ENCODE measurements around the gene SPPL3. TPM values are rescaled to one million over a fixed set of nuclear protein-coding genes. Genes with fewer than 3 reads are reported as not detected.
A peak's percentile ranks its signal among the peaks of the same experiment; 100 is the strongest.

The SPPL3 gene
- total RNA-seq, 1 donor from 2014 or later = 28.3 TPM

DNA sequence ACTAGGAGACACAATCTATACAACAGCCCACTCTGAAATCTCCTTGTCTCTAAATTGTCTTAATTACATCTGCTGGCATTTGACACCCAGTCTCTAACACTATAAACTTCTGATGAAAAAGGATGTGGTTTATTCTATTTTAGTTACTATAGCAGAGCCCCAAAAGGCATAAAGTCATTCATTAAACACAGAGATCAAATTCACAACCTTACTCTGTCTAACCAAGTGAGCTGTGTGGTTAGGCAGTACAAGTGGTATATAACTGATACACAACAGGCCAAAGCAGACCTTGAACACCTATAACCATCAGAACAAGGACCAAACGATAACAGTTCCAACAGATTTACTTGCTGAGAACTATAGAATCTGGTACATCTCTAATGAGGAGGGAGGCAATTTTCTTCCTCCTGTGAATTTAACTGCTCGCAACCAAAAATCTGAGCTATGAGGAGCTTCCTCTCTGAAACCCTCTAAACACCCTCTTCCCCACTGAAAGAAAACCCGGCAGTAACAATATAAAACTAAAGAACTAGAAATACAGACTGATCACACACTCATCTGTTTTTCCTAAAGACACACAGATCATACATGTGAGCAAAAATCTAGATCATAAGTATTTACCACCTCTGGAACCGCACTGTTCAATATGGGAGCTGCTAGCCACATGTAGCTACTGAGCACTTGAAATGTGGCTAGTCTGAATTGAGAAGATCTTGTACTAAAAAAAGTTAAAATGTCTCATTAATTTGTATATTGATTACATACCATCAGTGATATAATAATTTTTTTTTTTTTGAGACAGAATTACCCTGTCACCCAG is 17.7 kb downstream of the SPPL3 start:
- intact Hi-C loops (cut with DNase I) = no loop called here
- no peak for ATAC-seq (ENCODE audit: poor library complexity)
- DNase-seq = no peak

DNA sequence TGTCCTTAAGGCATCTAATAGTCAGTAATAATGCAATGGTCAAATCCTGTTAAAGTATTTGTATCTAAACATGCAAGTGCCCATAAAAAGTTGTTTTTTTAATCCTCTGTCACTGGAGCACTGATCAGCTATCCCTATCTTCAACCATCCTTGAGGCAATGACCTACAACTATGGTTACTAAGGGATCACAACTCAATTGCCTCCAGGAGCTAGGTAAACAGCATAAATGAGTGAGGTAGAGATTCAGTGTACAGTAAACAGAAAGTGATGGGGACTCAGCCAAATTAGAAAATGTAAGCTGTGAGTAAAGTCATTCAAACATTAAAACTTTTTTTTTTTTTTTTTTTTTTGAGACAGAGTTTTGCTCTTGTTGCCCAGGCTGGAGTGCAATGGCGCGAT is 18.6 kb downstream of the SPPL3 start:
- ATAC-seq (ENCODE audit: poor library complexity) (no peak), DNase-seq (no peak)
- intact Hi-C loops (cut with DNase I) = no loop called here

DNA sequence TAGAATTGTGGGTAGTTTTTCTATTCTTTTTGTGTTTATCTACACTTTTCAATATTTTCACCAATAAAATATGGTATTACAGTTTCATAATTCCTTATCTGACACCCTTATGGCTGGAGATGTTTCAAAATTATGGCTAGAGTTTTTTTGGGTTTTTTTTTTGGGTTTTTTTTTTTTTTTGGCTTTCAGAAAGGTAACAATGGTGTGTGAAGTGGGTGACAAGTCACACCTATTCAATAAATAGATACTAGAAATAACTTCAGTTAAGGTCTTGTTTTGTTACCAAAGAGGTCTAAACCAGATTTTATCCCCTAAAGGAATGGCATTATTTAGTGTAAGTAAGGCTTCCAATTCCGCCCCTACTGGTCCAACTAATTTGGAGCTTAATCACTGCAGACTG is 19.5 kb downstream of the SPPL3 start:
- intact Hi-C loops (cut with DNase I) = no loop called here
- ATAC-seq (ENCODE audit: poor library complexity) = no peak

DNA sequence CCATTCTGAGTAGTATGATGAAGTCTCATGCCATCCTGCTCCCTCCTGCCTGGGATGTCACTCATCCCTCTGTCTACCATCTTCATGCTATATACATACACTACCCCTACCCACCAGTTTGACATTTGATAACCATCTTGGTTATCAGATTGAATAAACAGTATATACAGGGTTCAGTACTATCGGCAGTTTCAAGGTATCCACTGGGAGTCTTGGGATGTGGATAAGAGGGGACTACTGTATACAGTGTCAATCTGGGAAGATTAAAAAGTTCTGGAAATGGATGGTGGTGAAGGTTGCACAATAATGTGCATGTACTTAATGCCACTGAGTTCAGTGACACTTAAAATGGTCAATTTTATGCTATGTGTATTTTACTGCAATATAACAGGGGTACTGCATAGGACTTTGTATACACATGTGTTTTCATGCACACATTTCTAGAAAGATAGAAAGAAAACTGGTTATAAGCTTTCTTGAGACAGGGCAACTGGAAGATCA is 22.1 kb downstream of the SPPL3 start:
- intact Hi-C loops (cut with DNase I) = no loop called here
- ATAC-seq (ENCODE audit: poor library complexity) (peak; percentile 41), DNase-seq (no peak)

More for the DNA sequence above, 19.5 kb downstream of the SPPL3 start:
- no peak for DNase-seq

- DNase-seq (no peak), ATAC-seq (ENCODE audit: poor library complexity) (no peak)
- intact Hi-C loops (cut with DNase I) = no loop called here
These were observed 24.3 kb downstream of the SPPL3 start for GRCh38 chr12:120879718-120880300.

GRCh38 chr12:120879102-120879501 is 25.1 kb downstream of the SPPL3 start:
- DNase-seq = no peak
- ATAC-seq (ENCODE audit: poor library complexity) = no peak
- intact Hi-C loops (cut with DNase I) = no loop called here

GRCh38 chr12:120874547-120875245 is 29.5 kb downstream of the SPPL3 start:
- intact Hi-C loops (cut with DNase I) = no loop called here
- DNase-seq (no peak), ATAC-seq (ENCODE audit: poor library complexity) (no peak)

GRCh38 chr12:120873226-120873625 is 30.9 kb downstream of the SPPL3 start:
- intact Hi-C loops (cut with DNase I) = no loop called here
- DNase-seq = no peak
- ATAC-seq (ENCODE audit: poor library complexity) = no peak

DNA sequence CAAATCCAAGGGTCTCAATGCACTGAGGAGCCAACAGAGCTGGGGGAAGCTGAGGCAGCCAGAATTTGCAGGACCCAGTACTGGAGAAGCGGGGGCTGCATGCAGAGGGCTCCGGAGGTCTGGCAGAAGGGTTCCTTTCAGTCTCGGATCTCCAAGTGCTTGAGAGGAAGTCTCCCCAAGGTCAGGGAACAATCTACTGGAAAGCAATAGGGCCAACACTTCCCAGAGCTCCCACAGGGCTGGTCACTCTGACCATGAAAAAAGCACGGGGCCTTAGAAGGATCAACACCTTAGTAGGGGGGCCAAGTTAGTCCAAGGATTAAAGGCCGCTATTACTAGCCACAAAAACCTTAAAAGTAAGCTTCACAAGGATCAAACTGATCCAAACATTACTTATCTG is 31.7 kb downstream of the SPPL3 start:
- ATAC-seq (ENCODE audit: poor library complexity) = no peak
- no peak for DNase-seq
- intact Hi-C loops (cut with DNase I) = no loop called here

GRCh38 chr12:120870415-120870814 is 33.7 kb downstream of the SPPL3 start:
- DNase-seq = no peak
- no peak for ATAC-seq (ENCODE audit: poor library complexity)
- intact Hi-C loops (cut with DNase I) = no loop called here

DNA sequence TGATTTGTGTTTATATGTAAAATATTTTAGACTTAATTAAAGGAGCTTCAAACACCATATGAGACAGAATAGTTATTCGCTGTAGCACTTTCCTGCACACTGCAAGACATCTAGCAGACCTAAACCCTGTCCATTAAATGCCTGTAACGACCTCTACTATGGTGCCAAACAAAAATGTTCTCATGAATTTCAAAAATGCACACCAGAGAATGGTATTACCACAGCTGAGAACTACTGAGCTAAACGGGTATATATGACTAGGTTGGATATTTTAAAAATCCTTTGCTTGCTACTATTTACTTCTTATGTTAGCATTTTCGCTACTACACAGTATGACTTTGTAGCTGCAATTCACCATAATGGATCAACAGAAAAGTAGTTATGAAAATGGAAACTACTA is 34.8 kb downstream of the SPPL3 start:
- intact Hi-C loops (cut with DNase I) = no loop called here
- no peak for DNase-seq
- no peak for ATAC-seq (ENCODE audit: poor library complexity)

- ATAC-seq (ENCODE audit: poor library complexity) = no peak
- intact Hi-C loops (cut with DNase I) = no loop called here
These were observed 38.0 kb downstream of the SPPL3 start for GRCh38 chr12:120866108-120866507.

GRCh38 chr12:120865098-120865497 is 39.1 kb downstream of the SPPL3 start:
- DNase-seq (no peak), ATAC-seq (ENCODE audit: poor library complexity) (peak; percentile 48)
- intact Hi-C loops (cut with DNase I) = no loop called here

More at GRCh38 chr12:120866108-120866507, 38.0 kb downstream of the SPPL3 start:
- no peak for DNase-seq

GRCh38 chr12:120862664-120863063 is 41.5 kb downstream of the SPPL3 start:
- ATAC-seq (ENCODE audit: poor library complexity) = no peak
- intact Hi-C loops (cut with DNase I) = no loop called here
- DNase-seq = no peak

DNA sequence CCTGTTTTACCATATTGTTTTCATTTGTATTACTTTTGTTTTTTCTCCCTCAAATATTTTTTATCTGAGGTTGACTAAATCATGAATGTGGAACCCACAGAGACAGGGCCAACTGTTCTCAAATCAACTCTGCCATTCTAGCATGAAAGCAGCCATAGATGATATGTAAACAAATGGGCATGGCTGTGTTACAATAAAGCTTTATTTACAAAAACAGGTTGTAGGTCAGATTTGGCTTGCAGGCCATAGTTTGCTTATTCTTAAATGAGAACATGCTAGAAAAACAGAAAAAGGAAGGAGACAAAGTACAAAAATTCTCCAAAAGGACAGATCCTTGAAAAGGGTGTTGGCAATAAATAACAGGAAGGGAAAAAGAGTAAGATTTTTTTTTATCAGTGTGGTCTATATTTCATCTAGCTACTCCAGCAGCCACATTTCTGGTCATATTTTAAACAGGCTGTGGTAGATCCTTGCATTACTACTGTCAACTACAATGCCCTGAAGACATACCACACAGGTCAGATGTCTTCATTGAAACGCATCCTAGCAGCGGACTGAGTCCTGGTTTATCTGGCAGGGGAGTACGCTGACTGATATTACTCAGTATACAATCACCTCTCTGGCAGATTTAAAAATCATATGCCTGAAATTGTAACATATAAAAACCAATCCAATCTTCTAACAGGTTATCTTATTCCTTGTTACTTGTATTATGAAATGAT is 42.9 kb downstream of the SPPL3 start:
- intact Hi-C loops (cut with DNase I) = no loop called here
- DNase-seq = no peak
- ATAC-seq (ENCODE audit: poor library complexity) = no peak

DNA sequence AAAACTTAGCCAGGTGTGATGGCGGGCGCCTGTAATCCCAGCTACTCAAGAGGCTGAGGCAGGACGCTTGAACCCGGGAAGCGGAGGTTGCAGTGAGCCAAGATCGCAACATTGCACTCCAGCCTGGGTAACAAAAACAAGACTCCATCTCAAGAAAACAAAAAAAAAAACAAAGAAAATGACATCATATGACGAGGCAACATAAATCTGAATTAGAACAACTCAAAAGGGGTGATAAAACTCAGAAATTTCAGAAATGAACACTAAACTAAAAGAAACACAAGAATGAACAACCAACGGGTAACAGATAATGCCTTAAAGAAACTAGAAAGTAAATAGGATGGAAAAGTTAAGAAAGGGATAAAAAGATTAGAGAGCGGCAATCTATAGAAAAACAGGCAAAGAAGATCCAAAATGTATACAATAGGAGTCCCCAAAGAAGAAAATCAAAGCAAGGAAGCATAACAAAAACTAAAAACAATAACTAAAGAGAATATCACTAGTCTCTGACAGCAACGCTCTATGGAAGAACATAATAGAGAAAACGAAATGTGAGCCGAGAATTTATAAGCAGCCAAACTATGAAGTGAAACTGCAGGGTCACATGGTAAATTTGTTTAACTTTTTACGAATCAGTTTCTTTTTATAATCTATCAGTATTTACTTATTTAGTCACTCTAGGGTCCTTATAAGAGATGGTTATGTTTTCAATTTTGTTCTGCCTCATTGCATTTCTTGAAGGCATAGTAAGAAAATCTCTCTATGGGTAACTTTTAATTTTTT is 45.7 kb downstream of the SPPL3 start:
- ATAC-seq (ENCODE audit: poor library complexity) (no peak), DNase-seq (no peak)
- intact Hi-C loops (cut with DNase I) = no loop called here

DNA sequence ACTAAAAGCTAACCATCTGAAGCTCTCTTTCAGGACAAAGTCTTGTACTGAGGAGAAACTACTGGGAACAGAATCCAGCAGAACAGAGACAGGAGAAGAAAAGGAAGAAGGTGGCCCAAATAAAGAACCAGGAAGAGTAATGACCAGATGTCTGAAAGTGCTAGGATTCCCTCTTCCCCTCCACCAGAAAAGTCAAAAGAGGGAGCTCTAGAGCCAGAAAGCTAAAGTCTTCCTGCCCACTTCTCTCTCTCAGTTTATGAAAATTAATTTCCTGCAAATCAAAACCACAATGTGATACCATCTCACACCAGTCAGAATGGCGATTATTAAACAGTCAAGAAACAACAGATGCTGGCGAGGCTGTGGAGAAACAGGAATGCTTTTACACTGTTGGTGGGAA is 47.2 kb downstream of the SPPL3 start:
- intact Hi-C loops (cut with DNase I) = no loop called here
- DNase-seq (no peak), ATAC-seq (ENCODE audit: poor library complexity) (no peak)

- ATAC-seq (ENCODE audit: poor library complexity) = peak; percentile 48
- intact Hi-C loops (cut with DNase I) = no loop called here
- DNase-seq = no peak
These were observed 48.2 kb downstream of the SPPL3 start for GRCh38 chr12:120855823-120856588.

Measured in Right ventricle myocardium superior (tissue), 1 donor.